ENCODE data around the gene NAT10.
"Not testable (repeated sequence)": the region's sequence is repeated elsewhere in the genome, so short reads cannot be mapped to it uniquely, and the experiment has no call there.

DNA sequence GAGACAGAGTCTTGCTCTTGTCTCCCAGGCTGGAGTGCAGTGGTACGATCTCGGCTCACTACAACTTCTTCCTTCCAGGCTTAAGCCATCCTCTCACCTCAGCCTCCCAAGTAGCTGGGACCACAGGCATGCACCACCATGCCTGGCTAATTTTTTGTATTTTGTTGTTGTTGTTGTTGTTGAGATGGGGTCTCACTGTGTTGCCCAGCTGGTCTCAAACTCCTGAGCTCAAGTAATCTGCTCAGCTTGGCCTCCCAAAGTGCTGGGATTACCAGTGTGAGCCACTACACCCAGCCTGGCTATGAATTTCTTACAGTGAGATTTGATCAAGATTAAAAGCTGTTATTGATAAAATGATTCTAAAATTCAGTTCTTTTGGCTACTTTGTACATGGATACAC lies 10.5 kb upstream of the NAT10 start:
- TF ChIP-seq POLR2A (IDR thresholded peaks at IDR 0.05; ENCODE audit: low read length); GATA1 (IDR thresholded peaks at IDR 0.05; ENCODE audit: low read depth, low read length): not testable (repeated sequence)
